Inferior parietal cortex (tissue), 1 donor: ENCODE results near the gene CCDC134.
A peak's percentile ranks its signal among the peaks of the same experiment; 100 is the strongest.
"Not testable (repeated sequence)": the region's sequence is repeated elsewhere in the genome, so short reads cannot be mapped to it uniquely, and the experiment has no call there.

Experiments
- DNase-seq: peaks from one replicate; pipeline ENCODE4 v3.0.0-alpha.2; 2016; ENCODE audit errors: extremely low spot score

Gene CCDC134

DNA sequence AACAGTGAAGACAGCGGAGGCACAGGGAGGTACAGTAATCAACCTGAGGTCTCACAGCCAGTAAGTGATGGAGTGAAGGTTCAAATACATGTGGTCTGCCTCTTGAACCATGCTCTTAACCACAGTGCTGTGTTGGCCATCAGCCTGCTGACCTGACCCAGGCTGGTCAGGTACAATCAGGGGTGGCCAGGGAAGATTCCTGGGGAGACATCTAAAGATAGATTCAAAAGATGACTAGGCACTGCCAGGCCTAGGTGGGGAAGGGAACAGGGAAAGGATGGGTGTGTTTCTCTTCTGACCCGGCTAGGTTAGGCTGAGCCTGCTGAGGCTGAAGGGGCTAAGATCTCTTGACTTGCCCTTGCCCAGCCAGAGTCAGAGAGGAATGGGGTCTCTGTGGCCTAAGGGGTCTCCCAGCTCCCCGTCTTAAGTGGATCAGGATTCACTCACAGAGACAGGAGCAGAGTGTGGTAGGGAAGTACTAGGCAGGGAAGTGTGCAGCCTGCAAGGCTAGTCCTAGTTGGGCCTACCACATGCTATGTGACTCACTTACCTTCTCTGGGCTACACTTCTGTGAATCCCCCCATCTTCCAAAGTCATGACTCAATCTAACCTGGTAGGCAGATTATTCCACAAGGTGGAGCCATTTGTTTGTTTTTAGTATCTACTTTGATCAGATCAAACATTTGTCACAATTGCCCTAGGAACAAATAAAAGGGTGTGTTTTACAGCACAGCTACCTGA, 22.0 kb downstream of the CCDC134 start:
- peak; percentile 76 for DNase-seq

DNA sequence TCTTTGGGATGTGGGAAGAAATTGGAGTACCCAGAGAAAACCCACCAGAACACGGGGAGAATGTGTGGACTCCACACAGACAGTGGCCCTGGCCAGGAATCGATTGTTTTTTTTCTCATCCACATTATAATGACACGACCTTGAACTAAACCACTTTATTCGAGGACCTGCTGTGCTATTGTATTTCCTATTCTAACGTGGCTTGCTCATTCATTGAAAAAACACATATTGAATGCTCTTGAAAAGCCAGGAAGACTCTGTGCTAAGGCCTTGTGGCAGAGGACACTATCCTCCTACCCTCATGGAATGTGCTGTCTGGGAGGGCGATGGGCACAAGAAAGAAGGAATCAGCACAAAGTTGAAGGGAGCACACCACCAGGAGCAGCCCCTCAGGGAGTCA, 23.3 kb downstream of the CCDC134 start:
- no peak for DNase-seq

DNA sequence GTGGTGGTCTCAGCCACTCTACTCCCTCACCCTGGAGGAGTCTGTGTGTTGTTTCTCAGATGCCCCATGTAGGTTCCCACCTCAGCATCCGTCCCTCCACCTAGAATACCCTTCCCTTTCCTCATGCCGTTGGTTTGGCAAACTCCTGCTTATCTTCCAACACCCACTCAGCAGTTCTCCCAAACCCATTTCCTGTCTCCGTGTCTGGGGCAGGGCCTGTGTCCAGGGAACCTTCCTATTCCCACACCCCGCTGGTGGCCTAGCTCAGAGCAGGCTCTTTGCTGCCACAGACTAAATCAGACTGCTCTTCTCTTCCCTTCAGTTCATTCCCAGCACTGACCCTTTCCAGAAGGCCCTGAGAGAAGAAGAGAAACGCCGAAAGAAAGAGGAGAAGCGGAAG, 24.9 kb downstream of the CCDC134 start:
- no peak for DNase-seq

DNA sequence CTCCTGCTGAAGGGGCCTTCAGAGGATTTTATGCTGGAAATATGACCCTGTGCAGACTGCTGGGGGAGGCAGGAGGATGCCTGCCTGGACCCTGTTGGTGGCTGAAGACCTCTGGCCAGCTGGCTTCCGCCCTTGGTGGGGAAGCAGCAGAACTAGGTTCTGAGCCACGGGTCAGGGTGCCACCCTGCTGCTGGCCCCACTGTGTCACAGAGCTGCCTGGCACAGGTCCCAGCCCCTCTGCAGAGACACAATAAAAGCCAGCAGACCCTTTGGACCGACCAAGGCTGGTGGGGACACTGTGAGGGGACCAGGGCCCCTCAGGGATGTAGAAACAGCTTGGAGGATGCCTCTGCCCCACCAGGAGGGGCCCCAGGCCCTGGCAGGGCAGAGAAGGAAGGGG, 25.5 kb downstream of the CCDC134 start:
- no peak for DNase-seq

DNA sequence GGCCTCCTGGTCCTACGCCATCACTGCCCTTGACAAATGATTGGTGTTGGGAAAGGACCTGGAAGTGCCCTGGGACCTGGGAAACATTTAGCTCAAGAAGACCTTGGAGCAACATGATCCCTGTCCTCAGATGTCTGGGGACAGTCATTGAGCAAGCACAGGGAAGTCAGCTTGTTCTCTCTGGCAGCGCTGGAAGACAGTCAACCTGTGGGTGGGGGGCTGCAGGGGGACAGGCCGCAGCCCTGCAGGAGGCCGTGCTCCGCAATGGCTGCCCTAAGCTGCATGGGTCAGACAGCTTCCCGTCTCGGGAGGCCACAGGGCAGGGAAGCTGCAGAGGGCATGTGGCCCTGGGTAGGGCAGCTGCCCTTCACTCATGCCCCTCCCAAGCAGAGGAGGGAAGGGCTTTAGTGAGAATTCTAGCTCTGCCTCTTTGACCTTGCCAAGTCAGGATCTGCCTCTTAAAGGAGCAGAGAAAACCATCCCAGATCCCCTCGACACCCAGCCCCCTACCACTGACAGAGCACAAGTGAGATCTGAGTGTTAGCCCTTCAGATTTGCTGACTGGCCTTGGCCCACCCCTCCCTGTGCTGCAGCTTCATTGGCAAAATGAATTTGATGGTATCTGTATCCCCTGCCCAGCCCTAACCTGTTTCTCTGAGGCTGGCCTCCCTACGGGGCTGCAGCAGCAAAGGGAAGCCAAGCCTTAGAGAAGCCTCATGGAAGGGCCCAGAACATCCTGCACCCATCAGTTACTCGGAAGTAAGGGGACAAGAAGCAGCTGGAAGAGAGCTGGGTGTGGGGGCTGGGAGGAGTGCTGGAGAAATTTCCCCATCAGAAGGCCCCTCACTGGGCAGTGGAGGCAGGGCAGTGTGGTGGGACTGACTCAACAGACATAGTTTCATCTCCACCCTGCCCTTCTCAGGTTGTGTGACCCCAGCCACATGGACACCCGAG, 26.2 kb downstream of the CCDC134 start:
- no peak for DNase-seq

DNA sequence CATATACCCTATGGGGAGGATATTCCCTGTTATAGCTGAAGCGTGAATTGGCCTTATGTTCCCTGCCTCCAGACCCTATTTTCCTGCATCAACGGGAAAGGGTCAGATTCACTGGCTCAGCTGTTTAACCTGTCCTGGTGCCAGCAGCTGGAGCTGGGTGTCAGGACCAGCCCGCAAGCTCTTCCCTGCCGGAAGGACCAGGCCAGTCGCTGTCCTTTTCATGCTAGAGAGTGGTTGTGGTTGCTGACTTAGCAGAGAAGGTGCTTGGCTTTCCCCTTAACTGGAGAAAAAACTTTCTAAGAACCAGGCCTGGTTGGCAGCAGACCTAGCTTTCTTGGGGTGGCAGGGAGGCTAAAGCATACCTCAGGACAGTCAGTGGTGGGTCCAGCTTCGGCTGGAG, 27.2 kb downstream of the CCDC134 start:
- no peak for DNase-seq

DNA sequence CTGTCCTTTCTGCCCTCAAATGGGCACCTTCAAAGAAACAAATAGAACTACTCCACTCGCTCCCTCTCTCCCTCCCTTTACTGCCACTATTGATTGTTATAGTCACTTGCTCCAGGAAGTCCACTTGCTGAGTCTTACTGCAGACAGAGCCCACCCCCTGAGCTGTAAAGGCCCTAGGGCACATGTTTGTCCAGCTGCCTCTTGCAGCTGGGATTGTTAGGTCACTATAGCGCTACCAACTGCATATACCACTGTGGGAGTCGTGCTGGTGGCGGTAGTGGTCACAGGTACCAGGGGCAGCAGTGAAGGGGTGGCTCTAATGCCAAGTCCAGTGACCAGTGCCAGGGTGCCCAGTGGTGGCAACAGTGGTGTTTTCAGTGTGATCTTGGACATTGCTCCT, 28.0 kb downstream of the CCDC134 start:
- no peak for DNase-seq

DNA sequence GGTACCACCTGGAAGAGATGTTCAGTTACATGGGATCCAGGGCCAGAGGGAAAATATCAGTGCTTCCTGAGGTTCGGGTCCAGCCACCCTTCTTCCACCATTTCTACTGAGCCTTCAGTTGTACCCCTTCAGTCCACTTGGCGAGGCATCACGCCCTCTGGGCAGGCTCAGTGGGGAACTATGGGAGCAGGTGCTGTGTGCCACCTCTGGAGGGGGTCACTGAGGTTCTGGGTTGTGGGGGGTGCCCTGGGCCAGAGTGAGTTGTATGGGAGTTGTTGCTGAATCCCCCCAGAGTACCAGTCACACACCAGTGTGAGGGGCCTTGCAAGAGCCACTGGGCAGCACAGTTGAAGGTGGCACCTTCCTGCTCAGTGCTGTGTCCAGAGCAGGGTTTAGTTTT, 29.7 kb downstream of the CCDC134 start:
- no peak for DNase-seq

DNA sequence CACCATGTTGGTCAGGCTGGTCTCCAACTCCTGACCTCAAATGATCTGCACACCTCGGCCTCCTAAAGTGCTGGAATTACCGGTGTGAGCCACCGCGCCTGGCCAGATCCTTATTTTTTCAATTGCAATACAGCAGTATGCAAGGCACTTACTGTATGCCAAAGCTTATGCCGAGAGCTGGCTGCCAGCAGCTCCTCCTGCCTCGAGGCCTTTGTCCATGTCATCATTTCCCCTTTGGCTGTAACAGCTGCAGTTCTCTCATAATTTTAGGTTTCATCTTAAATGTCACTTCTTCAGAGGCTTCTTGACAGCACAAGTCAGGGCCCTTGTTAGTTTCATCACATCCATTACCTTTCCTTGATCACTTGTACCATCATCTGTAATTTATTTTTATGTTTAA, 30.9 kb downstream of the CCDC134 start:
- DNase-seq, result no peak

DNA sequence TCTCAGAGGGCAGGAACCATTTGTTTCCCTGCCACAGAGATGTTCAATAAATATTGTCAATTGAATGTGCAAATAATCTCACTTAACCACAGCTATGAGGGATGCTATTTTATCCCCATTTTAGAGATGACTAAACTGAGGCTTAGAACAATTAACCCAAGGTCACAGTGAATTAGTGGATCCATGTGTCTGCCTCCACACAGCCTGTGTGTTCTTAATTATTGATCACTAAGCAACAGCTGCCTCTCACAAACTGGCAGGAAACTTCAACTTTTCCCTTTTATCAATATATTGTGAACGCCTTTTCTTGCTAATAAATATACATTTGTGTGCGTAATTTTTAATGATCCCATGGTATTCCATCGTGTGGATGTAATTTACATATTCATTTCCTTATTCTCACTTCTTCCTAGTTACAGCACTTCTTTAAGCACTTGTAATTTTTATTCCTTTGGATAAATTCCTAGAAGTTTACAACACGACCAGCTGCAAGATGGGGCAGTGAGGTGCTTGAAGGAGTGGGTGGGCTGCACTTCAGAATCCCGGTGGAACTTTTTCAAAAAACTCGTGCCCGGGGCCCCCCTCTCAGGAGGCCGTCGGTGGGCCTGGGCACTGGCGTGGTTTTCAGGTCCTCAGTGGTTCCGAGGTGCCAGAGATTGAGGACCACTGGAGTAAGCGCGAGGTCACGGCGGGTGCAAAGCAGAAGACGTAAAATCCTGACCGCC, 31.5 kb downstream of the CCDC134 start:
- DNase-seq, result no peak

DNA sequence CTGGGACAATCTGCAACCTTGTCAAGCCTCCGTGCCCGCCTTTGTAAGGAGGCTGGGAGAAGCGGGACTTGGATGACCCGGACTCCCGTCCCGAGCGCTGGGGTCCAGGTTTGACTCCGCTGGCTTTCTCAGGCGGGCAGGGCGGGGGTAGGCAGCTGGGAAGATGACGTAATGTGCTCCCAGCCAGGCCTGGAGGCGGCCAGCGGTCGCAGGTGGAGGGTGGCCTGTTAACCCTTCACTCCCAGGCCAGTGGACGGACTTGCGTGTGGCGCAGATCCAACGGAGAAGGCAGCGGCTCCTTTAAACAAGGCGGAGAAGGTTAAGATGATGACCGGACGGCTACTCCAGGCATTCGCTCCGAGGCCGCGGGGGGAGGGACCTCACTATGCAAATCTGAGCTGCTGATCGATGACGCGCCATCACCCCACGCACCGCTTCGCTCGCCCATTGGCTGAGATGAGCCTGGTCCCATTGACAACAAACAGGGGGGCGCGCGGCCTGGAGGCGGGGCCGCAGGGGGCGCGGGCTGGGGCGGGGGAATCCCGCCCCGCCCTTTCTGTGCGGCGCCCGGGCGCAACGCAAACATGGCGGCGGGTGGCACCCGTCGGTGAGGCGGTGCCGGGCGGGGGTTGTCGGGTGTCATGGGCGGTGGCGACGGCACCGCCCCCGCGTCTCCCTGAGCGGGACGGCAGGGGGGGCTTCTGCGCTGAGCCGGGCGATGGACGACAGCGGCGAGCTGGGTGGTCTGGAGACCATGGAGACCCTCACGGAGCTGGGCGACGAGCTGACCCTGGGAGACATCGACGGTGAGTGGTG, 32.3 kb downstream of the CCDC134 start, which contains the start of gene SREBF2:
Gene SREBF2, plus strand, starts transcription at position 553 of the 816 bp plus-strand sequence. Its CDS starts 166 bp downstream, at position 719.
- DNase-seq, result peak; percentile 98

DNA sequence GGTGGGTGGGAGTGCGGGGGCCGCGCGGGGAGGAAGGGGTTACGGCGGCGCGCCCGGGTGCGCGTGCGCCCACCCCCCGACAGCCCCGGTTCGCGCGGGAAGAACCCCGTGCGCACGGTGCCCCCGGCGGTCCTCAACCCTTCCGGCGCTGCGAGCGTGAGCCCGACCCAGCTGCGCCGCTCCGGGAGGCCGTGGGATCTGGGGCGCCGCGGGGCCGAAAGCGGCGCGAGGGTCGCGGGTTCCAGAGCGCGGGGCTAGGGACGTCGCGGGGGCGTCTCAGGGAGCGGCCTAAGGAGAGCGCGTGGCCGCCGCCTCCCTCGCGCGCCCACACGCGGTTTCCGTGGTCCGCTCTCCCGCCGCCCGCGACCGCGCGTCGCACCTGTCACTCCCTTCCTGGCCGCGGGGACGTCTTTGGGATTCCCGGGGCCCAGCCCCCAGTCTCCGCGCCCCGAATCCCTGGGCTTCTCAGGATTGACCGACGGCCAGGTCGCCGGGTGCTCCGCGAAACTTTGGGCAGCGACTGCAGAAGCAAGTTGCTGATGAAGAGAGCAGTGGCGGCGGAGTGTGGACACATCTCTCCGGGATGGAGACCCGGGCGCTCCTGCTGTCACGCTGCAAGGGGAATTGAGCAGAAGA, 33.0 kb downstream of the CCDC134 start:
- DNase-seq, result no peak

DNA sequence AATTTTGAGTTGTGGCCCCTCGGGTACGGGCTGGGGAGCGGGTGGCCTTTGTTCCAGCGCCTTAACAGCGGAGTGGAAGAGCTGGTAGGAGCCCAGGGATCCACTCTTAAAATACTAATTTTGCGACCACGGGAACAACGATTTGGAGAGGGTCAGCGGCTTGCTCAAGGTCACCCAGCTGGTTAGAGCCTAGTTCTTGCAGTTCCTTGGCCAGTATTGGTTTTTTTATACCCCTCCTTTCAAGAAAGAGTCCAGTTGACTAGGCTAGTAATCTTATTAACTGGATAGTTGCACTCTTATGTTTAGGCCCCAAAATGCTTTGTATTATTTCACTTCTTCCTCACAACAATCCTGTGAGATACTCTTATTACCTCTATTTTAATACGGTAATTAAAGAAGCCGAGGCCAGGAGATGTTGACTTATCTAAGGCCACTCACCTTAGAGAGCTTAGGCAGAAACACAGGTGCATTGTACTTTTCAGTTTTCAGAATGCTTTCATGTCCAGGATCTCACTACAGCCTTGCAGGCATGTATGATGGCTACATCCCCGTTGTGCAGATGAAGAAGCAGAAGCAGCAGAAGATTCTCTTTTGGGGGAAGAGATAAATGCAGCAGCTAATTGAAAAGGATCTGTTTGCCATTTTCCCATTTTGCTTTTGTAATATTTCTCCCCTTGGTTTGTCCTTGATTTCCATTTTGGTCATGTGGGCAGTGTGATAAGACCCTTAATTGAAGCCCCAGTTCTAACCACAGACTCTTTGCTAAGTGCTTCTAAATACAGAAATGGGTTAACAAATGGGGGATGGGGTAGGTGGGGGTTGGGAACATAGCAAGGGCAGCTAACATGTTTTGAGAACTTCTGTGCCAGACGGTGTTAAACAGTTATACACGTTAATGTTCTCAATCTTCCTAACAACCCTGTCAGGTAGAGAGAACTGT, 33.8 kb downstream of the CCDC134 start:
- no peak for DNase-seq

DNA sequence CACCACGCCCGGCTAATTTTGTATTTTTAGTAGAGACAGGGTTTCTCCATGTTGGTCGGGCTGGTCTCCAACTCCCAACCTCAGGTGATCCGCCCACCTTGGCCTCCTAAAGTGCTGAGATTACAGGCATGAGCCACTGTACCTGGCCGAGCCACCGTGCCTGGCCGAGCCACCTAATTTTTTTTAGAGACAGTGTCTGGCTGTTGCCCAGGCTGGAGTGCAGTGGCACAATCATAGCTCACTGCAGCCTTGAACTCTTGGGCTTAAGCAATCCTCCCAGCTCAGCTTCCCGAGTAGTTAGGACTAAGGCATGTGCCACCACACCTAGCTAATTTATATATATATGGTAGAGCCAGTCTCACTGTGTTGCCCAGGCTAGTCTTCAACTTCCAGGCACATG, 35.0 kb downstream of the CCDC134 start:
- not testable (repeated sequence) for DNase-seq

DNA sequence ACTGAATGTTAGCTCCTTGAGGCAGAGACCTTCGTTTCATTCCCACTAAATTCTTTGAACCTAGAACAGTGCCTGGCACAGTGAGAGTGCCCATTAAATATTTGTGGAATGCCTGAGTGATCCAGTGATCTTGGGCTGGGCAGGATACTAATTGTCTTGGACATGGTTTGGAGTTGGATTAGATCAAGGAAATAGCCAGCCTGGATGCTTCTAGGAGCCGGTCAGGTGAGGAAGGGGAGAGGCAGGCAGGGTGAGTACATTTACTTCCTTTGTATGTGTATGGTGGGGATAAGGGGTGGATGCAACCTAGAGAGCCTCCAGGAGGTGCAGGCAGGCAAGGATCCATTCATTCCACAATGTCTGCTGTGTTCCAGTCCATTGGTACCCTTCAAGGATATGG, 36.1 kb downstream of the CCDC134 start:
- DNase-seq, result no peak

DNA sequence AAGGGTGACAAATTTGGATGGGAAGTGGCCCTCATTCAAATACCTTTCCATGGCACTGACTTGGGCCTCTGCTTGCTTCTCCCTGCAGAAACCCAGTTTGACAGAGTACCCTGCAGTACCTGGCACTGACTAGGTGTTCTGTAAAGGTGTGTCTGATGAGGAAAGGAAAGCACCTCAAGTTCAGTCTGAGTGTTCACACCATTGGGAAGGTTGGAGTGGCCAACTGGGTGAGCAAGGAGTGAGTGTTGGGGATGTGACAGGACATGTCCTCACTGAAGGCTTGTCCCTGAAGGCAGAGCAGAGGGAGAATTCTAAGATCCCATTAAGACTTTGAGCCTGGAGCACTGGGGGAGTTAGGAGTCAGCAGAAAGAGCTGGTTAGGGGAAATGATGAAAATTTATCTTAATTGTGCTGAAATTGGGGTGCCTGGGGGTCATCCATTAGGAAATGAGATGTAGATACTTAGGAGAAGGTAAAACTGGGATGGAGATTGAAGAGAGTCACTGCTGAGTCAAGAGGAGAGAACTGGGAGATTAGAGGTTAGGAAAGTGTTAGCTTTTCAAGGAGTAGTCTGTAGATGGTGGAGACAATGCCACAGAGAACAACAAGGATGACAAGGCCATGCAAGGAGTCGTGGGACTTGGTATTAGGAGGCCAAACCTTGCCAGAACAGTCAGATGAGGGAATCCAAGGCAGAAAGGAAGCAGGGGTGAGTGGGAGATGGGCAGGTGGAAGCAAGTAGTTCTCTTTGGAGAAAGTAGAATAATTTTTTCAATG, 38.6 kb downstream of the CCDC134 start:
- DNase-seq, result no peak

DNA sequence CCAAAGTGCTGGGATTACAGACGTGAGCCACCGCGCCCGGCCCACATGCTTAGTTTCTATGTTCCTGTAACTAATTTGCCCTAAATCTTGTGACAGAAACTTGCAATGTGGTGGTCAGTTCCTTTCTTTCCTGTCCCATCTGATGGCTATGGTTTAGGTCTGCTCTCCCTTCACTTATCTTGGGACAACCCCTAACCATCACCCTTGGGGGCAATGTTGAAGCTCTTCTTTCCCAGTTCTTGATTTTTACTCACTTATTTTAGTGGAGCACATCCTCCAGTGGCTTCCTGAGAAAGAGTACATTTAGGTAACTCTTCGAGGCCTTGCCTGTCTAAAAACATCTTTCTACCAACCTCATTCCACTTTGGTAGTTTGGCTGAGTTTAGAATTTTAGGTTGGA, 39.7 kb downstream of the CCDC134 start:
- DNase-seq, result no peak

DNA sequence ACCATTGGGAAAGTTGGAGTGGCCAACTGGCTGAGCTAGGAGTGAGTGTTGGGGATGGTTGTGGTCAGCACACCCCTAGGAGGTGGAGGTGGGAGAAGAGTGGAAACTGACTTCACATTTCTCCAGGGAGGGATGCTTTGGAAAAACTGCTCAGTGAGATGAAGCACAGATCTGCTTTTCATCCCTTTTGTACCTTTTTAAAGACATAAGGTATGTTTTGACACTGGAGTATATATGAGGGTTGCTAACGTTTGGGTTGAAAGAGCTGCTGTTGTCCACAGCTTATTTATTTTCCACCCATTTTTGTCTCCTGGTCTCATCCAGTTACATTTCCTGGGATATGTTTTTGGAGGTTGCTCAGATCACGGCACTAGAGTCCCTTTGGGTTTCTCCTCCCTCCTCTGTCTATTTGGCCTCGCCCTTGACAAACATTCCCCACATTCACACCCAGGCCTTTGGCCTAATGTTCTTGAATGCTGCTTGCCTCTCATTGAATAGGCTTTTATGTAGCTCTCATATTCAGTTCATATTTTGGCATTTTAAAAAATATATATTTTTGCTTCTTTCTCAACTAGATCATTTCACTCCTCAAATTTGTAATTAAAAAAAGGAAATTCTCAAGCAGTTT, 40.7 kb downstream of the CCDC134 start:
- no peak for DNase-seq
